ENCODE results near the gene GREB1. TPM values are rescaled to one million over a fixed set of nuclear protein-coding genes. Genes with fewer than 3 reads are reported as not detected.

The GREB1 gene
- polyA plus RNA-seq, 1 of the 3 experiments (the other 2 are of a cell fraction) = 2.9 TPM

Small RNA genes lying within 50 kb of the gene (small RNA-seq; reads per million reads assigned to genes)
- gene MIR4429 (0 to 0.52 (median 0) reads per million in 7 experiments), gene RN7SL674P (0 reads per million in 7 experiments), gene RNA5SP84 (0 to 0.11 (median 0) reads per million in 7 experiments), gene RNU2-13P (0 to 43.6 (median 2.4) reads per million in 7 experiments)

Other genes with a start within 250 kb of the GREB1 start
- 4.2 and 4.9 TPM in 2 replicates for gene ROCK2, start 189.4 kb upstream of the GREB1 start, polyA plus RNA-seq (2012; rRNA removed)
- gene E2F6, start 67.9 kb upstream of the GREB1 start, polyA plus RNA-seq (2012; rRNA removed) = 15.3 and 19.7 TPM in 2 replicates
- not detected in 2 replicates for gene NTSR2, start 136.2 kb downstream of the GREB1 start, polyA plus RNA-seq (2012; rRNA removed)
- 22.1 and 28.2 TPM in 2 replicates for gene LPIN1, start 212.6 kb downstream of the GREB1 start, polyA plus RNA-seq (2012; rRNA removed)